H9 (cell line): ENCODE results near the gene E4F1. TPM values are rescaled to one million over a fixed set of nuclear protein-coding genes. Genes with fewer than 3 reads are reported as not detected.

Experiments
- DNase-seq: peaks from one replicate; pipeline ENCODE4 v3.0.0-alpha.2; 2017
- H2AFZ ChIP-seq: one replicate; pipeline ENCODE4 v1.6.1; 2013; ENCODE audit warnings: mild to moderate bottlenecking, low read length, control low read depth, moderate library complexity
- H2AK5ac ChIP-seq: 2 replicates; pipeline ENCODE4 v1.6.1; 2013; ENCODE audit warnings: low read length, control low read depth, mixed read lengths; ENCODE audit not compliant: insufficient read length
- H2BK120ac ChIP-seq: one replicate; pipeline ENCODE4 v1.6.1; 2013; ENCODE audit warnings: low read depth, mild to moderate bottlenecking, low read length, control low read depth, inconsistent platforms; ENCODE audit not compliant: poor library complexity, severe bottlenecking
- H2BK12ac ChIP-seq: 2 replicates; pipeline ENCODE4 v1.6.1; 2013; ENCODE audit warnings: low read length, control low read depth, mixed read lengths, low read depth; ENCODE audit not compliant: insufficient read length
- H2BK15ac ChIP-seq: 2 replicates; pipeline ENCODE4 v1.6.1; 2013; ENCODE audit warnings: low read depth, low read length, control low read depth
- H2BK20ac ChIP-seq: one replicate; pipeline ENCODE4 v1.6.1; 2013; ENCODE audit warnings: low read depth, mild to moderate bottlenecking, low read length, control low read depth, inconsistent platforms; ENCODE audit not compliant: poor library complexity, severe bottlenecking
- H2BK5ac ChIP-seq: 2 replicates; pipeline ENCODE4 v1.6.1; 2013; ENCODE audit warnings: low read length, control low read depth, mixed read lengths; ENCODE audit not compliant: insufficient read length
- H3K14ac ChIP-seq: 2 replicates; pipeline ENCODE4 v1.6.1; 2013; ENCODE audit warnings: low read length, control low read depth; ENCODE audit not compliant: insufficient read depth
- H3K18ac ChIP-seq: 2 replicates; pipeline ENCODE4 v1.6.1; 2013; ENCODE audit warnings: low read depth, mild to moderate bottlenecking, mixed read lengths, low read length, control low read depth; ENCODE audit not compliant: insufficient read length
- H3K23ac ChIP-seq: 2 replicates; pipeline ENCODE4 v1.6.1; 2013; ENCODE audit warnings: low read length, control low read depth, mixed read lengths, low read depth; ENCODE audit not compliant: insufficient read length
- H3K23me2 ChIP-seq: 2 replicates; pipeline ENCODE4 v1.6.1; 2013; ENCODE audit warnings: low read depth, mild to moderate bottlenecking, mixed read lengths, low read length, control low read depth; ENCODE audit not compliant: insufficient read length, poor library complexity, severe bottlenecking
- H3K27ac ChIP-seq: 2 replicates; pipeline ENCODE4 v1.5.1; 2013; ENCODE audit warnings: low read length, control low read depth, mixed read lengths, low read depth; ENCODE audit not compliant: insufficient read length
- H3K27me3 ChIP-seq: 2 replicates; pipeline ENCODE4 v1.6.1; 2013; ENCODE audit warnings: low read length, control low read depth, inconsistent platforms; ENCODE audit not compliant: insufficient read depth
- H3K4ac ChIP-seq: 2 replicates; pipeline ENCODE4 v1.6.1; 2013; ENCODE audit warnings: low read depth, mild to moderate bottlenecking, control low read depth, inconsistent platforms, low read length, moderate library complexity
- H3K4me1 ChIP-seq: 2 replicates; pipeline ENCODE4 v1.6.1; 2013; ENCODE audit warnings: low read length, control low read depth, inconsistent platforms; ENCODE audit not compliant: insufficient read depth
- H3K4me2 ChIP-seq: 2 replicates; pipeline ENCODE4 v1.6.1; 2013; ENCODE audit warnings: low read length, control low read depth, mixed read lengths; ENCODE audit not compliant: insufficient read length, insufficient read depth
- H3K56ac ChIP-seq: 2 replicates; pipeline ENCODE4 v1.6.1; 2013; ENCODE audit warnings: low read depth, mild to moderate bottlenecking, mixed read lengths, low read length, control low read depth; ENCODE audit not compliant: insufficient read length
- H3K79me1 ChIP-seq: 2 replicates; pipeline ENCODE4 v1.6.1; 2013; ENCODE audit warnings: low read depth, mild to moderate bottlenecking, moderate library complexity, low read length, control low read depth, inconsistent platforms; ENCODE audit not compliant: insufficient read depth, poor library complexity, severe bottlenecking
- H3K79me2 ChIP-seq: 2 replicates; pipeline ENCODE4 v1.6.1; 2013; ENCODE audit warnings: low read length, control low read depth, inconsistent platforms; ENCODE audit not compliant: insufficient read depth
- H3K9ac ChIP-seq: 2 replicates; pipeline ENCODE4 v1.6.1; 2013; ENCODE audit warnings: low read length, control low read depth, mixed read lengths; ENCODE audit not compliant: insufficient read length; ENCODE audit errors: extremely low read depth
- H3K9me3 ChIP-seq: one replicate; pipeline ENCODE4 v1.6.1; 2013; ENCODE audit warnings: low read depth, low read length, inconsistent platforms; ENCODE audit not compliant: control insufficient read depth
- H3T11ph ChIP-seq: one replicate; pipeline ENCODE4 v1.6.1; 2013; ENCODE audit warnings: mild to moderate bottlenecking, low read length, control low read depth, inconsistent platforms
- H4K20me1 ChIP-seq: one replicate; pipeline ENCODE4 v1.6.1; 2013; ENCODE audit not compliant: control insufficient read depth, insufficient read length, insufficient read depth
- H4K5ac ChIP-seq: 2 replicates; pipeline ENCODE4 v1.6.1; 2013; ENCODE audit warnings: low read depth, mild to moderate bottlenecking, mixed read lengths, low read length, control low read depth; ENCODE audit not compliant: insufficient read length
- H4K8ac ChIP-seq: replicated peaks from 2 replicates; pipeline ENCODE4 v1.6.1; 2013; ENCODE audit warnings: low read length, control low read depth, mixed read lengths, low read depth; ENCODE audit not compliant: insufficient read length
- H4K91ac ChIP-seq: 2 replicates; pipeline ENCODE4 v1.6.1; 2013; ENCODE audit warnings: low read depth, mild to moderate bottlenecking, moderate library complexity, mixed read lengths, low read length, control low read depth; ENCODE audit not compliant: insufficient read length
- H3K27ac Mint-ChIP-seq, 3 experiments: 2 replicates in 2 of 3; 3 replicates in 1 of 3; pipeline ENCODE4 v1.8.0; 2020 to 2021; ENCODE audit warnings: mixed read lengths in 3 of 3, mild to moderate bottlenecking in 1 of 3, moderate library complexity in 1 of 3
- H3K27me3 Mint-ChIP-seq: 2 replicates; pipeline ENCODE4 v1.8.0; 2021; ENCODE audit warnings: low read depth, mild to moderate bottlenecking, moderate library complexity, mixed read lengths
- H3K36me3 Mint-ChIP-seq, 3 experiments: 2 replicates in 2 of 3; 3 replicates in 1 of 3; pipeline ENCODE4 v1.8.0; 2020 to 2021; ENCODE audit warnings: low read depth in 3 of 3, mixed read lengths in 3 of 3; ENCODE audit not compliant: insufficient read depth in 1 of 3
- H3K4me1 Mint-ChIP-seq, 2 experiments: 2 replicates each; pipeline ENCODE4 v1.8.0; 2020; ENCODE audit warnings: mixed read lengths in 2 of 2
- H3K4me3 Mint-ChIP-seq, 2 experiments: 2 replicates in 1 of 2; 3 replicates in 1 of 2; pipeline ENCODE4 v1.8.0; 2020 to 2021; ENCODE audit warnings: mild to moderate bottlenecking in 2 of 2, mixed read lengths in 2 of 2, moderate library complexity in 1 of 2
- H3K9me3 Mint-ChIP-seq, 2 experiments: 2 replicates in 1 of 2; 3 replicates in 1 of 2; pipeline ENCODE4 v1.8.0; 2020; ENCODE audit warnings: mild to moderate bottlenecking in 2 of 2, mixed read lengths in 2 of 2, moderate library complexity in 1 of 2
- CTCF ChIP-seq: fragments of 200-600 bp; sonication (generic); conservative IDR thresholded peaks from 3 replicates; pipeline ENCODE4 v1.8.0; 2021; ENCODE audit warnings: antibody characterized with exemption, mild to moderate bottlenecking
- WGBS: extraction: QIAGEN DNeasy Blood & Tissue Kit; methylation state at CpG from one replicate; pipeline ENCODE4 v1.1.7; 2013; ENCODE audit warnings: missing lambda C conversion rate, low lambda C conversion rate, mixed read lengths; ENCODE audit not compliant: insufficient read length; ENCODE audit errors: extremely low coverage; 5-methylcytosine and 5-hydroxymethylcytosine counted together
- total RNA-seq: library from RNA; stranded (reverse); gene quantifications from 2 replicates; pipeline ENCODE4 v1.2.1, GENCODE V29; 2021

E4F1 gene
- total RNA-seq, 1 experiment from 2014 or later = 35.9 TPM

GRCh38 chr16:2187212-2187611, 36.2 kb upstream of the E4F1 start:
- H3K36me3 Mint-ChIP-seq = peaks cover 0 to 7% (median 3%) of the 10 kb centered on the region in 3 experiments; a peak in 3 of 7 replicates
- WGBS = no CpG with 5 or more reads among the region's 17 CpGs

More at GRCh38 chr16:2187212-2187611, 36.2 kb upstream of the E4F1 start:
- Histone ChIP-seq H2BK15ac (no peak overlapping the region), H2AK5ac (no peak overlapping the region), H4K91ac (no peak overlapping the region), H3K27me3 (no peaks in the 10 kb centered on the region), H3K9me3 (no peaks in the 10 kb centered on the region), H3K4me1 (no peaks in the 10 kb centered on the region), H4K8ac (no peak overlapping the region), H3K18ac (no peak overlapping the region), H3T11ph (no peak overlapping the region), H3K79me2 (no peaks in the 10 kb centered on the region), H2AFZ (no peak overlapping the region), H3K14ac (no peak overlapping the region), H4K5ac (no peak overlapping the region), H2BK5ac (no peak overlapping the region), H4K20me1 (peaks cover 3% of the 10 kb centered on the region), H3K27ac (no peak overlapping the region), H2BK12ac (no peak overlapping the region), H2BK120ac (no peak overlapping the region), H3K56ac (no peak overlapping the region), H3K9ac (no peak overlapping the region), H3K4ac (no peak overlapping the region), H3K4me2 (no peak overlapping the region), H3K23ac (no peak overlapping the region), H2BK20ac (no peak overlapping the region), H3K79me1 (no peaks in the 10 kb centered on the region), H3K23me2 (no peaks in the 10 kb centered on the region)
- DNase-seq = no peak
- Mint-ChIP-seq H3K9me3 (no peaks in the 10 kb centered on the region), H3K4me3 (no peak overlapping the region), H3K27ac (no peak overlapping the region), H3K4me1 (peaks cover 0 to 4% of the 10 kb centered on the region in 2 experiments; a peak in 2 of 4 replicates), H3K27me3 (no peaks in the 10 kb centered on the region; the same call in 1 of the 2 replicates)
- no peak for TF ChIP-seq CTCF
